ENCODE measurements around the gene THBD.
"Not testable (repeated sequence)": the region's sequence is repeated elsewhere in the genome, so short reads cannot be mapped to it uniquely, and the experiment has no call there.

THBD gene

GRCh38 chr20:23037017-23037481 lies 12.4 kb downstream of the THBD start:
- DNase-seq (ENCODE audit: low spot score), result no peak

GRCh38 chr20:23036371-23036770 lies 13.1 kb downstream of the THBD start:
- DNase-seq (ENCODE audit: low spot score), result no peak
- FAIRE-seq, result no peak

More at GRCh38 chr20:23037017-23037481, 12.4 kb downstream of the THBD start:
- FAIRE-seq, result no peak

GRCh38 chr20:23035731-23036130 lies 13.7 kb downstream of the THBD start:
- DNase-seq (ENCODE audit: low spot score) (no peak), FAIRE-seq (no peak)

GRCh38 chr20:23034721-23035671 lies 14.5 kb downstream of the THBD start, which contains the start of gene SSTR4:
SSTR4 (plus strand) TSS chr20:23035312; CDS start chr20:23035484, 172 bp downstream.
- no peak for FAIRE-seq
- no peak for DNase-seq (ENCODE audit: low spot score)

GRCh38 chr20:23033918-23034317 lies 15.6 kb downstream of the THBD start:
- FAIRE-seq (no peak), DNase-seq (ENCODE audit: low spot score) (no peak)

GRCh38 chr20:23032750-23033078 lies 16.8 kb downstream of the THBD start:
- no peak for DNase-seq (ENCODE audit: low spot score)

GRCh38 chr20:23032056-23032749 lies 17.3 kb downstream of the THBD start:
- FAIRE-seq (no peak), DNase-seq (ENCODE audit: low spot score) (no peak)

More at GRCh38 chr20:23032750-23033078, 16.8 kb downstream of the THBD start:
- FAIRE-seq, result no peak

- DNase-seq (ENCODE audit: low spot score), result no peak
- FAIRE-seq, result no peak
Observed at GRCh38 chr20:23031346-23031745, 18.1 kb downstream of the THBD start.

GRCh38 chr20:23029324-23029723 lies 20.1 kb downstream of the THBD start:
- no peak for FAIRE-seq
- DNase-seq (ENCODE audit: low spot score), result no peak

- no peak for DNase-seq (ENCODE audit: low spot score)
- FAIRE-seq, result no peak
Observed at GRCh38 chr20:23028392-23028791, 21.1 kb downstream of the THBD start.

- DNase-seq (ENCODE audit: low spot score) (no peak), FAIRE-seq (no peak)
Observed at GRCh38 chr20:23027721-23028120, 21.8 kb downstream of the THBD start.

GRCh38 chr20:23025503-23025902 lies 24.0 kb downstream of the THBD start:
- FAIRE-seq; DNase-seq (ENCODE audit: low spot score): not testable (repeated sequence)

- no peak for DNase-seq (ENCODE audit: low spot score)
- no peak for FAIRE-seq
Observed at GRCh38 chr20:23024701-23025100, 24.8 kb downstream of the THBD start.

GRCh38 chr20:23023621-23024177 lies 25.8 kb downstream of the THBD start:
- FAIRE-seq (no peak), DNase-seq (ENCODE audit: low spot score) (no peak)

GRCh38 chr20:23022849-23023248 lies 26.6 kb downstream of the THBD start:
- FAIRE-seq, result no peak
- DNase-seq (ENCODE audit: low spot score), result no peak

- DNase-seq (ENCODE audit: low spot score), result peak; percentile 9
- no peak for FAIRE-seq
Observed at GRCh38 chr20:23021951-23022350, 27.5 kb downstream of the THBD start.

GRCh38 chr20:23021541-23021940 lies 27.9 kb downstream of the THBD start:
- DNase-seq (ENCODE audit: low spot score) (no peak), FAIRE-seq (no peak)

- FAIRE-seq, result no peak
- no peak for DNase-seq (ENCODE audit: low spot score)
Observed at GRCh38 chr20:23020230-23021018, 29.0 kb downstream of the THBD start.

- no peak for FAIRE-seq
- DNase-seq (ENCODE audit: low spot score), result no peak
Observed at GRCh38 chr20:23019403-23019802, 30.1 kb downstream of the THBD start.

GRCh38 chr20:23018941-23019340 lies 30.5 kb downstream of the THBD start:
- no peak for FAIRE-seq

GRCh38 chr20:23018432-23018831 lies 31.0 kb downstream of the THBD start:
- DNase-seq (ENCODE audit: low spot score) (no peak), FAIRE-seq (no peak)

More at GRCh38 chr20:23018941-23019340, 30.5 kb downstream of the THBD start:
- DNase-seq (ENCODE audit: low spot score), result no peak

All from RCC 7860 (cell line).